NCI-H2107 (cell line): ENCODE data around the gene SLC38A10.
A peak's percentile ranks its signal among the peaks of the same experiment; 100 is the strongest.

Experiments
- DNase-seq: peaks from one replicate; lab custom pipeline; 2025; lab: John Stamatoyannopoulos, UW

The SLC38A10 gene

GRCh38 chr17:81295031-81295675 is at the start of gene SLC38A10:
TSS of gene SLC38A10 (minus strand) at chr17:81295307. CDS start at chr17:81294921, 386 bp downstream.
- DNase-seq: peak; percentile 51

- no peak for DNase-seq
These were observed 47.4 kb upstream of the SLC38A10 start for GRCh38 chr17:81342269-81343070.

GRCh38 chr17:81341516-81342268 is 46.6 kb upstream of the SLC38A10 start:
- DNase-seq: no peak

- DNase-seq: no peak
These were observed 45.8 kb upstream of the SLC38A10 start for GRCh38 chr17:81340607-81341515.

GRCh38 chr17:81339534-81340296 is 44.6 kb upstream of the SLC38A10 start:
- DNase-seq: no peak

DNA sequence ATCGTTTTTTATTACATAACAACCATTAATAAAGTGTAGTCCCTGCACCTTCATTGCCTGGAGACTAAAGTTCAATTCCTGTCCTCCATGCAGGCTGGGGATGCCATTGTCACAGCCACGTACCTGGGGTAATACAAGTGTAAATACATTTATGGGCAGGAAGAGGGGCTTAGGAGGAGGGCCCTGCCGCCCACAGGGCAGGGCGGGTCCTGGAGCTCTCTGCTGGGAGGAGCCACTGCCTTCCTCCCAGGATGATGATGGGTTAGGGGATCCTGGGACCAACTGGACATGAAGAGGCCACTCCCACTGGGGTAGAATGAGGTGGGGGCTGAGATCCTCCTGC is 44.1 kb upstream of the SLC38A10 start:
- DNase-seq: no peak

DNA sequence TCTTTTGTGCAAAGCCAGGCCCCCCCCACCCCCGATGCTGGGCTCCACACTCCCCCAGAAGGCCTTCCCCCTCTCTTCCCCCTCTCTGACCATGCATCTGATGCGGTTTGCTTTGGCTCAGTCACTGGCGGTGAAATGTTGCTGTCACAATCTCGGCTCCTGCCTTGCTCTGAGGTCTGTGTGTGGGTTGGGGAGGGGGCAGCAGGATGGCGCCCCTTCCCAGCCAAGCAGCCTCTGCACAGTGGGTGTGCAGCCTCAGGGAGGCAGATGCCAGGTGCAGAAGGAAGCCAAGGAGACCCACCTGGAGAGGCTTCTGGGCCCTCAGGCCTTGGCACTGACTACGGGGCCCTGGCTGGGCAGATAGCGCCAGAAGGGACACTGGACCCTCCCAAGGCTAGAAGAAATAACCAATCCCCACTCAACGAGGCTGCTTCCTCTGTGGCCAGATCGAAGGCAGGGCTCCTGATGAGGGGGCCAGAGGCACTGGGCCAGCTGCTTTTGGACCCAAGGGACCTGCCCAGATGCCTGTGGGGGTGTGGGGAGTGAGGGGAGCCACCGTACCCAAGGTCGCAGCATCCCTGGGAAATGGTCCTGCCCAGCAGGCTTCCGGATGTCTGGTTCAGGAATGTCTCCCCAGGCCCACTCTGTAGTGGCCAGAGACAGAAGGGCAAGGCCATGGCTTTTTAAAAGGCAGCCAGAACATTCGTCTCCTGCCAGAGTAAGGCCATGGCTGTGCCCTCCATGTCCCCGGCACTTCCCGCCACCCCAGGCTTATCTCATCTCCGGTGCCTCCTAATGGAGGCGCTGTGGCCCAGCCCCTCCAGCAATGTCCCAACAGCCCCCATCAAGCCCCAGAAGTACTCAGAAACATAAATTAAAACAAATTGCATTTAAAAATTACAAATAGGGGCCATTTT is 43.4 kb upstream of the SLC38A10 start:
- DNase-seq: no peak

- DNase-seq: no peak
These were observed 42.4 kb upstream of the SLC38A10 start for GRCh38 chr17:81337476-81337879.

GRCh38 chr17:81336930-81337325 is 41.8 kb upstream of the SLC38A10 start:
- no peak for DNase-seq

DNA sequence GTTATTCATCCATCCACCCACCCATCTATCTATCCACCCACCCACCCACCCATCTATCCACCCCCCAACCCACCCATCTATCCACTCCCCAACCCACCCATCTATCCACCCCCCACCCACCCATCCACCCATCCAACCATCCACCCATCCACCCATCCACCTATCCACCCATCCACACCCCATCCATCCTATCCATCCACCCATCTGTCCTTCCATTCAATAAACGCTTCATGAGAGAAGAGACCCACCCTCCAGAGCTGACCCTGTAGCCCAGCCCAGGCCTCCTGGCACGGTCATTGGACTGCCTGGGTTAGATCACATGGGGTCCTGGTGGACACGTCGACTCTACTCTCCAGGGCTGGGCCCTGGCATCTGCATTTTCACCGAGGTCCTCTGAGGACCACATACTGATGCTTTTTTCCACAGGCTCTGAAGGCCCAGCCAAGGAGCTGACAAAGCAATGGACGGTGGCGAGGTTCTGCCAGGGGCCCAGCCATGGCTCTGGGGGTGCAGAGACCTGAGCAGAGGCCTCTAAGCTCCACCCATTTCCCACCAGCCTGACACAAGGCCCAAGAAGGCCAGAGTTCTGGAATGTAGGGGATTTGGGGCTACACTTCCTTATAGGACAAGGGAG is 41.3 kb upstream of the SLC38A10 start:
- DNase-seq: no peak

- DNase-seq: no peak
These were observed 40.7 kb upstream of the SLC38A10 start for GRCh38 chr17:81335773-81336157.

DNA sequence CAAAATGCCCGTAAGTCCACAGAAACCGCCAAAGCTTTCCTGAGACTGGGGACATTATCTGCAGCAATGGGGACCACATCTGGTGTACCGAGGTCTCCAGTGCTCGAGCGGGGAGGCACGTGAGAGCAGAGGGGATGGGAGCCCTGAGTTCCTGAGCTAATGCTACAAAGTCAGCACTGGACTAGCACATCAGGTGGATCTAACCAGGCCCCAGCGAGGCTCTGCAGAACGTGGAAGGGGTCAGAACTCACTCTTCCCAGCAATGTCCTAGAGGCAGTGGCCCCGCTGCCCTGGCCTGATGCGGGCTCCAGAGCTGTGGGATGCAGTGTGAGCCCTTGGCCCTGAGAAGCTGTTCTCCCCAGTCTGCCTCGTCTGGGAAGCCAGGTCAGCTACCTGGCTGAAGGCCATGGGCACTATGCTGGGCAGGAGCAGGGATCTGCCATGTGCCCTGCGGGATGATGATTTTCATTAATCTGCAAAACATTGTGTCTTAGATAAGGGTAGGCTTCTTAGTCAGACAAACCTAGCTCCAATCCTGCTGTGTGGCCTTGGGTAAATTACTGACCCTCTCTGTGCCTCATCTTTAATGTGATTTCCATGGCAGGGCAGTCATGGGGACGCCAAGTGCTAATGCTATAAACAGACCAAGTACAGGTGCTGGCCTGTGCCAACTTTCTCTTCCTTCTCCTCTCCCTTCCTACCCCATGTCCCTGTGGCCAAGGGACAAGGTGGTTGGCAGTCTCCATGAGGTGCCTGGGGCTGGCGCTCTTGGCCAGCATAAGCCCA is 40.1 kb upstream of the SLC38A10 start:
- DNase-seq: no peak

DNA sequence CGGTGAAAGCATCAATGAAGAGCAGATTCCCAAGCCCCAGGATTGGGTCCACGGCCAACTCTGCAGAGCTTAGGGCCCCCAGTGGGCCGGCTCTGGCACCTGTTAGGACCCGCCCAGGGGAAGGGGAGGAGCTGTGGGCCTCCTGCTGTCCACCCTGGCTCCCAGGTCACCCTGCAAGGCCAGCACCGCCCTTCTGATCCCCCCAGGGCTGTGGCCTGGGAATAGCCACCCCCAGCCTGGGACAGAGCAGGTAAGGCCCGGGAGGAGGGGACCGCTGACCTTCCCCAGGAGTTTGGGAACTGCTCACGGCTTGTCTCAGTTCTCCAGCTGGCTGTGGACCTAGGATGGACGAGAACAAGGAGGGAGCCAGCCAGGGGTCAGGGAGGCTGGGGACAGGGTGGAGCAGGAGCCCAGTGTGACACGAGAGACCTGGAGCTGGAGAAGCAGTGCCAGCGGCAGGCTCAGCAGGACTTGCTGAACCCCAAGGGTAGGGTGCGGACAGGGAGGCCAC is 39.3 kb upstream of the SLC38A10 start:
- DNase-seq: no peak

- DNase-seq: no peak
These were observed 38.7 kb upstream of the SLC38A10 start for GRCh38 chr17:81333616-81334368.

DNA sequence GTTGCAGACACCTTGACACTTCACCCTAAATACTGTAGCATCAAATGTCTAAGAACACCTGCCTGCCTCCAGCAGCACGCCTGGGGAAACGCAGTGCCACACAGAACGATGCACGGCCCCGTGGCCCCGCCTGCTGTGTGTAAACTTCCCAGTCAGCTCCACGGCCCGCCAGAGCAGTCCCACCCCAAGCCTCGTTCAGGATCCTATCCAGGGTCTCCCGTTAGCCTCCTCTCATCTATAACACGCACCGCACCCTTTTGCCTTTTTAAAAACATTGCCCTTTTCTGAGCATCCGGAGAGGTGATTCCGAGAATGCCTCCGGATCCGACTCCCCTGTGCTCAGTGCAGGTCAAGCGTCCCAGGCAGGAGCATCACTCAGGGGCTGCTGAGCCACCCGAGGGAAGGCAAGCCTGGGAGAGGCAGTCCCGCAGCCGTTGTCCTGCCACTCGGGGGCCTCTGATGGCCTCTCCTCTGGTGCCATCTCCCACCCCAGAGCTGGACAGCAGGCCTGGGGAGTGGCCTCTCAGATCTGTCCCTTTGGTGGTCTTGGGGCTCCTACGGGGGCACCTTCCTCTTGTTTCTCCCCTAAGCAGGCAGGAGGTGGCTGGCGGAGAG is 37.9 kb upstream of the SLC38A10 start:
- no peak for DNase-seq

DNA sequence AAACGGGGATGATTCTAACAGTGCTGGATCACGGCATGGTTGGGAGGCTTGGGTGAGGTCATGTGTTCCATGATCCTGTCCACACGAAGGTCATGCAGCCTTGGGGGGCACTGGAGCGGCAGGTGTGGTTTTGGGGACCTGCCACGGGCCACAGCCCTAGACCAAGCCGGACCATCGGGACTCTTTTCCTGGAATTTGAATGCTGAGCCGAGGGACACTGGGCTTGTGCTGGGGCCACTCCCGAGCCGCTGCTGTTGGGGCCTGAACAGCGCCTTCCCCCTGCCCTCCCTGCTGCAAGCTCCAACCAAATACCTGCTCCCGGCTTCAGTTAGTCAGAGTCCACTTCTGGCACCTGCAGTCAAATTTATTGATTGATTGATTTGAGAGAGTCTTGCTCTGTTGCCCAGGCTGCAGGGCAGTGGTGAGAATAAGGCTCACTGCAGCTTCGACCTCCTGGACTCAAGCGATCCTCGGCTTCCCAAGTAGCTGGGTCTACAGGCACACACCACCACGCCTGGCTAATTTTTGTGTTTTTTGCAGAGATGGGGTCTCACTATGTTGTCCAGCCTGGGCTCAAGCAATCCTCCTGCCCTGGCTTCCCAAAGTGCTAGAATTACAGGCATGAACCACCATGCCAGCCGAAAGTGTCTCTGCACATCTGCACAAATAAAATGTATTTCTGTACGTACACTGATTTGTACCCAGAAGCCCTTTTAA is 37.2 kb upstream of the SLC38A10 start:
- no peak for DNase-seq
